Measurements from ENCODE around the gene TBC1D12. TPM values are rescaled to one million over a fixed set of nuclear protein-coding genes. Genes with fewer than 3 reads are reported as not detected.

The TBC1D12 gene
- polyA plus RNA-seq, 1 donor from 2014 or later, result 27.9 TPM

GRCh38 chr10:94440096-94440495 lies 37.8 kb downstream of the TBC1D12 start:
- H3K9me3 ChIP-seq (ENCODE audit: low read length), result peaks cover 3% of the 10 kb centered on the region
- no peaks in the 10 kb centered on the region for H3F3A ChIP-seq (ENCODE audit: insufficient read depth, low read length, poor library complexity, severe bottlenecking)
- H3K9ac ChIP-seq (ENCODE audit: low read length), result no peak overlapping the region
- no peaks in the 10 kb centered on the region for H3K36me3 ChIP-seq (ENCODE audit: insufficient read depth, low read length)
- TF ChIP-seq, protein P1, sequence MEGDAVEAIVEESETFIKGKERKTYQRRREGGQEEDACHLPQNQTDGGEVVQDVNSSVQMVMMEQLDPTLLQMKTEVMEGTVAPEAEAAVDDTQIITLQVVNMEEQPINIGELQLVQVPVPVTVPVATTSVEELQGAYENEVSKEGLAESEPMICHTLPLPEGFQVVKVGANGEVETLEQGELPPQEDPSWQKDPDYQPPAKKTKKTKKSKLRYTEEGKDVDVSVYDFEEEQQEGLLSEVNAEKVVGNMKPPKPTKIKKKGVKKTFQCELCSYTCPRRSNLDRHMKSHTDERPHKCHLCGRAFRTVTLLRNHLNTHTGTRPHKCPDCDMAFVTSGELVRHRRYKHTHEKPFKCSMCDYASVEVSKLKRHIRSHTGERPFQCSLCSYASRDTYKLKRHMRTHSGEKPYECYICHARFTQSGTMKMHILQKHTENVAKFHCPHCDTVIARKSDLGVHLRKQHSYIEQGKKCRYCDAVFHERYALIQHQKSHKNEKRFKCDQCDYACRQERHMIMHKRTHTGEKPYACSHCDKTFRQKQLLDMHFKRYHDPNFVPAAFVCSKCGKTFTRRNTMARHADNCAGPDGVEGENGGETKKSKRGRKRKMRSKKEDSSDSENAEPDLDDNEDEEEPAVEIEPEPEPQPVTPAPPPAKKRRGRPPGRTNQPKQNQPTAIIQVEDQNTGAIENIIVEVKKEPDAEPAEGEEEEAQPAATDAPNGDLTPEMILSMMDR (IDR thresholded peaks at IDR 0.05; ENCODE audit: poor library complexity, severe bottlenecking), result no peak
- TF ChIP-seq TAF1 (IDR thresholded peaks at IDR 0.05; ENCODE audit: low read depth) (no peak), RAD21 (conservative IDR thresholded peaks at IDR 0.05) (no peak), SMC3 (conservative IDR thresholded peaks at IDR 0.05; ENCODE audit: poor library complexity) (no peak), EZH2 (IDR thresholded peaks at IDR 0.05; ENCODE audit: borderline replicate concordance, insufficient read depth, low read length, poor library complexity, severe bottlenecking) (no peak), EP300 (conservative IDR thresholded peaks at IDR 0.05; ENCODE audit: poor library complexity, severe bottlenecking) (no peak), POLR2AphosphoS5 (IDR thresholded peaks at IDR 0.05) (no peak), REST (IDR thresholded peaks at IDR 0.05; ENCODE audit: borderline replicate concordance) (no peak), MXI1 (conservative IDR thresholded peaks at IDR 0.05; ENCODE audit: poor library complexity, severe bottlenecking) (no peak)
- H3K4me3 ChIP-seq (ENCODE audit: low read length), result no peak overlapping the region
- no peak overlapping the region for H3K27ac ChIP-seq (ENCODE audit: low read length)
- H3K4me2 ChIP-seq (ENCODE audit: low read length), result no peak overlapping the region
- H2AFZ ChIP-seq (ENCODE audit: low read depth, low read length), result no peak overlapping the region
- H4K20me1 ChIP-seq (ENCODE audit: insufficient read depth), result no peaks in the 10 kb centered on the region
- no peaks in the 10 kb centered on the region for H3K27me3 ChIP-seq (ENCODE audit: insufficient read depth, low read depth, low read length)
- no peaks in the 10 kb centered on the region for H3K79me2 ChIP-seq (replicated peaks; ENCODE audit: insufficient read depth, low read length)
- H3K9me2 ChIP-seq (ENCODE audit: insufficient read depth, low read length), result no peaks in the 10 kb centered on the region

- no peak overlapping the region for H3K9ac ChIP-seq (ENCODE audit: low read length)
- no peak overlapping the region for H3K27ac ChIP-seq (ENCODE audit: low read length)
- TF ChIP-seq TAF1 (IDR thresholded peaks at IDR 0.05; ENCODE audit: low read depth), result no peak
- no peak for TF ChIP-seq EZH2 (IDR thresholded peaks at IDR 0.05; ENCODE audit: borderline replicate concordance, insufficient read depth, low read length, poor library complexity, severe bottlenecking)
- no peak for TF ChIP-seq SMC3 (conservative IDR thresholded peaks at IDR 0.05; ENCODE audit: poor library complexity)
- TF ChIP-seq, protein P1 (IDR thresholded peaks at IDR 0.05; ENCODE audit: poor library complexity, severe bottlenecking), result no peak
- no peak for TF ChIP-seq REST (IDR thresholded peaks at IDR 0.05; ENCODE audit: borderline replicate concordance)
- no peak for TF ChIP-seq MXI1 (conservative IDR thresholded peaks at IDR 0.05; ENCODE audit: poor library complexity, severe bottlenecking)
- TF ChIP-seq EP300 (conservative IDR thresholded peaks at IDR 0.05; ENCODE audit: poor library complexity, severe bottlenecking), result no peak
- TF ChIP-seq POLR2AphosphoS5 (IDR thresholded peaks at IDR 0.05), result no peak
- no peak for TF ChIP-seq RAD21 (conservative IDR thresholded peaks at IDR 0.05)
Measured at GRCh38 chr10:94443047-94443446, 40.7 kb downstream of the TBC1D12 start.

More at GRCh38 chr10:94443047-94443446, 40.7 kb downstream of the TBC1D12 start:
- no peaks in the 10 kb centered on the region for H3K27me3 ChIP-seq (ENCODE audit: insufficient read depth, low read depth, low read length)
- H3K4me2 ChIP-seq (ENCODE audit: low read length), result no peak overlapping the region
- no peaks in the 10 kb centered on the region for H3K9me2 ChIP-seq (ENCODE audit: insufficient read depth, low read length)
- H3F3A ChIP-seq (ENCODE audit: insufficient read depth, low read length, poor library complexity, severe bottlenecking), result no peaks in the 10 kb centered on the region
- no peaks in the 10 kb centered on the region for H3K79me2 ChIP-seq (replicated peaks; ENCODE audit: insufficient read depth, low read length)
- no peak overlapping the region for H3K4me3 ChIP-seq (ENCODE audit: low read length)
- H3K9me3 ChIP-seq (ENCODE audit: low read length), result no peaks in the 10 kb centered on the region
- no peak overlapping the region for H2AFZ ChIP-seq (ENCODE audit: low read depth, low read length)
- no peaks in the 10 kb centered on the region for H3K36me3 ChIP-seq (ENCODE audit: insufficient read depth, low read length)
- no peaks in the 10 kb centered on the region for H4K20me1 ChIP-seq (ENCODE audit: insufficient read depth)
